Right lobe of liver (tissue), 4 donors: ENCODE data around the gene CLSTN1.
"Not testable (repeated sequence)": the region's sequence is repeated elsewhere in the genome, so short reads cannot be mapped to it uniquely, and the experiment has no call there.

Source experiments
- POLR2A ChIP-seq: fragments of 450-650 bp; IDR thresholded peaks from one replicate; pipeline ENCODE4 v1.6.1; 2017; ENCODE audit warnings: antibody characterized with exemption, mild to moderate bottlenecking
- TF ChIP-seq, protein P1 (sequence below), 4 donors: fragments of 200-600 bp in 3 of 4; fragments of 450-650 bp in 1 of 4; IDR thresholded peaks; one replicate each; pipeline versions ENCODE4 v1.5.1 to v1.8.0; 2016 to 2022; ENCODE audit warnings: antibody characterized with exemption in 4 of 4, mild to moderate bottlenecking in 2 of 4
- donor health status: DM: no; HTN: no; CAD: no.
- donor health status: DM: no; HTN: no; CAD: no.
- donor health status: DM: no; HTN: yes; CAD: no.

DNA sequence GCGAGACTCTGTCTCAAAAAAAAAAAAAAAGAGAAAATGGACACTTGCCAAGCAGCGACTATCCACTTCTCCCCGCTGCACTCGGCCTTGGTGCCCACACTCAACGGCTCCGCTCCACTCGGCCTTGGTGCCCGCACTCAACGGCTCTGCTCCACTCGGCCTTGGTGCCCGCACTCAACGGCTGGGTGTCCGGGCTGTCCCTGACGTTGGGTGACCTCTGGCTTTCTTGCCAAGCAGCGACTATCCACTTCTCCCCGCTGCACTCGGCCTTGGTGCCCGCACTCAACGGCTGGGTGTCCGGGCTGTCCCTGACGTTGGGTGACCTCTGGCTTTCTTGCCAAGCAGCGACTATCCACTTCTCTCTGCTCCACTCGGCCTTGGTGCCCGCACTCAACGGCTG is 61.3 kb downstream of the CLSTN1 start:
- TF ChIP-seq, protein P1, sequence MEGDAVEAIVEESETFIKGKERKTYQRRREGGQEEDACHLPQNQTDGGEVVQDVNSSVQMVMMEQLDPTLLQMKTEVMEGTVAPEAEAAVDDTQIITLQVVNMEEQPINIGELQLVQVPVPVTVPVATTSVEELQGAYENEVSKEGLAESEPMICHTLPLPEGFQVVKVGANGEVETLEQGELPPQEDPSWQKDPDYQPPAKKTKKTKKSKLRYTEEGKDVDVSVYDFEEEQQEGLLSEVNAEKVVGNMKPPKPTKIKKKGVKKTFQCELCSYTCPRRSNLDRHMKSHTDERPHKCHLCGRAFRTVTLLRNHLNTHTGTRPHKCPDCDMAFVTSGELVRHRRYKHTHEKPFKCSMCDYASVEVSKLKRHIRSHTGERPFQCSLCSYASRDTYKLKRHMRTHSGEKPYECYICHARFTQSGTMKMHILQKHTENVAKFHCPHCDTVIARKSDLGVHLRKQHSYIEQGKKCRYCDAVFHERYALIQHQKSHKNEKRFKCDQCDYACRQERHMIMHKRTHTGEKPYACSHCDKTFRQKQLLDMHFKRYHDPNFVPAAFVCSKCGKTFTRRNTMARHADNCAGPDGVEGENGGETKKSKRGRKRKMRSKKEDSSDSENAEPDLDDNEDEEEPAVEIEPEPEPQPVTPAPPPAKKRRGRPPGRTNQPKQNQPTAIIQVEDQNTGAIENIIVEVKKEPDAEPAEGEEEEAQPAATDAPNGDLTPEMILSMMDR (IDR thresholded peaks at IDR 0.05) = not testable (repeated sequence)
- TF ChIP-seq POLR2A = not testable (repeated sequence)
